Nephron progenitor cell (in vitro differentiated cells): ENCODE data around the gene TCERG1L.

ENCODE experiments used
- DNase-seq: peaks from one replicate; pipeline ENCODE4 v3.0.0; 2021
- H3K27ac Mint-ChIP-seq: 2 replicates; pipeline ENCODE4 v1.8.0; 2021; ENCODE audit warnings: mild to moderate bottlenecking, moderate library complexity, mixed read lengths
- H3K27me3 Mint-ChIP-seq: 2 replicates; pipeline ENCODE4 v1.8.0; 2021; ENCODE audit warnings: mild to moderate bottlenecking, low read depth, mixed read lengths; ENCODE audit not compliant: poor library complexity
- H3K36me3 Mint-ChIP-seq: 2 replicates; pipeline ENCODE4 v1.8.0; 2021; ENCODE audit warnings: low read depth, mixed read lengths
- H3K4me1 Mint-ChIP-seq: 2 replicates; pipeline ENCODE4 v1.8.0; 2021; ENCODE audit warnings: mixed read lengths
- H3K4me3 Mint-ChIP-seq: 2 replicates; pipeline ENCODE4 v1.8.0; 2021; ENCODE audit warnings: mild to moderate bottlenecking, moderate library complexity, mixed read lengths
- H3K9me3 Mint-ChIP-seq: 2 replicates; pipeline ENCODE4 v1.8.0; 2021; ENCODE audit warnings: mild to moderate bottlenecking, moderate library complexity, mixed read lengths
- CTCF ChIP-seq: fragments of 200-600 bp; sonication (generic); IDR thresholded peaks from 2 replicates; pipeline ENCODE4 v1.5.0; 2021; ENCODE audit warnings: antibody characterized with exemption

Gene TCERG1L

DNA sequence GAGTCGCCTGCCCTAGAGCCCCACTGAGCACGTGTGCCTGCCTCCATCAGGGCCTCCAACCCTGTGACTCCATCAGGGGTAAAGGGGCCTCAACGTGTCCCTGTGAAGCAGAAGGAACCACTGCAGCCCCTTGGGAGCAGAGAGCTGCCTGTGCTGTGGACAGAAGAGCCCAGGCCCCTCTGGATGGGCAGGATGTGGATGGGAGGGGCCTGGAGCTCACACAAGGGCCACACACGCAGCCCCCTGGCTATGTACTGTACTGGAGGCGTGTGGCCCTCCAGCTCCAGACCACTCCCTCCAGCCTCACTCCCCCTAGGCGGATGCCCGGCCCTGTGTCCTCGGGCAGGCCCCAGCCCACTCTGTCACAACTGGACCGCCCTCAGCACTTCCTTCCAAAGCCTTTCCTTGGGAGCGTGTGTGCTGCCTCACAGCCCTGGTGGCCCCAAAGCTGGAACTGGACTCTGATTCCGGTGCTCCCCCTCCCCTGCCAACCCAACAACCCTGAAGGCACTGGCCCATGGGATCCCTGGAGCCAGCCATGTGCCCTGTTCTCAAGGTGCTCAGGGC, 238.0 kb downstream of the TCERG1L start:
- no peak overlapping the region for H3K27ac Mint-ChIP-seq
- peaks cover 7% of the 10 kb centered on the region for H3K4me1 Mint-ChIP-seq
- H3K36me3 Mint-ChIP-seq: no peaks in the 10 kb centered on the region
- peaks cover 7% of the 10 kb centered on the region for H3K27me3 Mint-ChIP-seq
- no peak for DNase-seq
- no peaks in the 10 kb centered on the region for H3K9me3 Mint-ChIP-seq
- no peak overlapping the region for H3K4me3 Mint-ChIP-seq
- TF ChIP-seq CTCF: no peak

- H3K27me3 Mint-ChIP-seq: peaks cover 10% of the 10 kb centered on the region
These were observed 238.7 kb downstream of the TCERG1L start for GRCh38 chr10:131072651-131073468.

DNA sequence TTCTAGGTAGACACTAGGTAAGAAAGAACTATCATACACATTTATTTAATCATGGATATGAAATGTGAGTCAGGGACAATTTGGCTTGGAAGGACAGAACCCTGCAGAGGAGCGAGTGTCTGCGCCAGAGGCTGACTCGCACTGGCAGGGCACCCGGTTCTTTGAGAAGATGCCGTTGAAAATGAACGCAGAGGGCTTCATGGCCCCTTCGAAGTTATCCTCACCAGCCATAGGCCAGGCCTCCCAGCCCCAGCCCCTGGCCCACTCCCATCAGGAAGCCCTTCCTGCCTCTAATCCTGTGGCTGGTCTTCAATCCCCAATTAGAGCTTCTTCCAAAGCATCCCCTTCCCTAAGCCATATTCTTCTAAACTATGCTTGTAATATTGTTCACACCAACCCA, 239.8 kb downstream of the TCERG1L start:
- Mint-ChIP-seq H3K27ac (no peak overlapping the region), H3K4me1 (peaks cover 6% of the 10 kb centered on the region), H3K9me3 (no peaks in the 10 kb centered on the region), H3K27me3 (peaks cover 7% of the 10 kb centered on the region), H3K36me3 (no peaks in the 10 kb centered on the region), H3K4me3 (no peak overlapping the region)
- TF ChIP-seq CTCF: no peak
- DNase-seq: no peak

More at GRCh38 chr10:131072651-131073468, 238.7 kb downstream of the TCERG1L start:
- no peak overlapping the region for H3K4me3 Mint-ChIP-seq
- no peak for TF ChIP-seq CTCF
- no peaks in the 10 kb centered on the region for H3K36me3 Mint-ChIP-seq
- no peak for DNase-seq
- no peaks in the 10 kb centered on the region for H3K9me3 Mint-ChIP-seq
- H3K4me1 Mint-ChIP-seq: peaks cover 6% of the 10 kb centered on the region
- no peak overlapping the region for H3K27ac Mint-ChIP-seq

DNA sequence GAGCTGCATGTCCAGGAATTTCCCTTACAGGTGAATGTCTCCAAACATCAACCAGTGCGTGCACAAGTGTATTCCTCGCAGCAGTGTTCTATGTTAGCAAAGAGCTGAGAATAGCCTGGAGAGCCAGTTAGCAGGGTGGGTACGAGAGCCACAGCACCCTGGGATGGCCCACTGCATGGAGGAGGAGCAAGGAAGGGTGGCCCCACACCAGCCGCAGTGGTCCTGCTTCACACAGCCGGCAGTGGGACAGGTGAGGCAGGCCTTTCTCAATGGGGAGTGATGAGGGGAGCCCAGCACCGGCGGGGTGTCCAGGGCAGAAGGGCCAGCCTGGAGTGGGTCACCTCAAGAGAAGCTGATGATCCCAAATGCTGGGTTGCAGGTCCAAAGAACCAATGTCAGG, 240.7 kb downstream of the TCERG1L start:
- no peak for TF ChIP-seq CTCF
- DNase-seq: no peak
- H3K36me3 Mint-ChIP-seq: no peaks in the 10 kb centered on the region
- no peak overlapping the region for H3K27ac Mint-ChIP-seq
- no peaks in the 10 kb centered on the region for H3K9me3 Mint-ChIP-seq
- H3K27me3 Mint-ChIP-seq: peaks cover 13% of the 10 kb centered on the region
- H3K4me3 Mint-ChIP-seq: no peak overlapping the region
- peaks cover 6% of the 10 kb centered on the region for H3K4me1 Mint-ChIP-seq

- DNase-seq: no peak
- no peak overlapping the region for H3K27ac Mint-ChIP-seq
- H3K9me3 Mint-ChIP-seq: no peaks in the 10 kb centered on the region
- TF ChIP-seq CTCF: no peak
- peaks cover 15% of the 10 kb centered on the region for H3K27me3 Mint-ChIP-seq
- no peaks in the 10 kb centered on the region for H3K36me3 Mint-ChIP-seq
- no peak overlapping the region for H3K4me3 Mint-ChIP-seq
- H3K4me1 Mint-ChIP-seq: peaks cover 6% of the 10 kb centered on the region
These were observed 242.8 kb downstream of the TCERG1L start for GRCh38 chr10:131068760-131069159.

DNA sequence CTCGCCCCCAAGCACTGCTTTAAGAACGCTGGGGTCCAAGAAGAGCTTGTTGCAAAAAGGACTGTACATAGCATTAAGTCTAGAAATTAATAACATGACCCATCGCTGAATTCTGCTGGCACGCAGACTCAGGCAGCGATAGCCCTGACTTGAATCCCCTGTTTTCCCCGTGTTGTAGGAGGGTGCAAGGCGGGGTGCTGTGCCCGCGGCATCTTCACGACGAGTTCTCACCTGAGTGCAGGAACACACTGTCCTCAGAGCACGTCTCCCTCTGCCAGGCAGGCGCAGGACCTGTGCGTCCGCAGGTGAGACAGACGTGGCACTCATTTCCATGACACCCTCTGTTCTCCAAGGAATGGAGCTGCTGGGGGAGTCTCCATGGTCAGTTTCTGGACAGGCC, 243.2 kb downstream of the TCERG1L start:
- Mint-ChIP-seq H3K27ac (no peak overlapping the region), H3K27me3 (peaks cover 17% of the 10 kb centered on the region), H3K4me1 (peaks cover 6% of the 10 kb centered on the region), H3K9me3 (no peaks in the 10 kb centered on the region), H3K4me3 (no peak overlapping the region), H3K36me3 (no peaks in the 10 kb centered on the region)
- no peak for TF ChIP-seq CTCF
- no peak for DNase-seq
